HG03575 (cell line): ENCODE results near the gene COQ8A.

Source experiments
- ATAC-seq: cut with Tn5 transposase; IDR thresholded peaks from one replicate; pipeline ENCODE4 v1.9.1; 2021; ENCODE audit not compliant: unreplicated experiment, insufficient number of reproducible peaks, low FRiP score; ENCODE audit errors: extremely low read depth

Gene COQ8A

DNA sequence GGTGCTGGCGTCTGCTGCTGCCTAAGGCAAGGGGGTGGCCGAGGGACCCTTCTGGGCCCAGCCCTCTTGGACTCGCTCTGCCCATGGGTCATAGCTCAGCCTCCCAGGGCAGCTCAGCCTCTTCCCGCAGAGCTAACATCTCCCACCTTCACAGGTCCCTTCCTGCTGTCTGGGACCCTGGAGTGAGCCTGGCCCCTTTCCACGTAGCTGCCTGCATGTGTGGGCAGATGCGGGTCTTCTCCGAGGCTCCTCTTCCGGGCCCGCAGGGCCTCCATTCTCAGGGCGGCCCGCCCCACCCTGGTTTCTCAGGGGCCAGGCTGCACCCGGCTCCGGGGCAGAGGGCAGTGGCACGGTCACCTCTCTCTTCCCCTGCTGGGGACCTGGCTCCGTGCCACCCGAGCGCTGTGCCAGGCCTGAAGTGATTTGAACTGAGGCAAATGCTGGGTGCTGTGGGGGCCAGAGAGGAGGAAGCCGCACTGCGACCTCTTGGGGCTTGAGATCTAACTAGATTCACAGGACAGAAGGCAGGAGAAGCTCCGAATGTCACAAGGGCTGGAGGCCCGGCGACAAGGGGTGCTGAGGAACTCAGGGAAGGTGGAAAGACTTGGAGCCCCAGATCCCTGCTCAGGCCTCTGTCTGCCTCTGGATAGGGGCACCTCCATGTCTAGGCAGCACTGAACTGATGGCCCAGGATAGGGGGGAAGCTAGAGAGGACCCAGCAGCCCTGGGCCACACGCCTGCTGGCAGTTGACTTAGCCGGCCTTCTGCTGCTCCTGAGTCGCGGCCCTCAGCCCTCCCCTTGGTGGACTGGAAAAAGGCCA, 40.7 kb downstream of the COQ8A start:
- no peak for ATAC-seq

DNA sequence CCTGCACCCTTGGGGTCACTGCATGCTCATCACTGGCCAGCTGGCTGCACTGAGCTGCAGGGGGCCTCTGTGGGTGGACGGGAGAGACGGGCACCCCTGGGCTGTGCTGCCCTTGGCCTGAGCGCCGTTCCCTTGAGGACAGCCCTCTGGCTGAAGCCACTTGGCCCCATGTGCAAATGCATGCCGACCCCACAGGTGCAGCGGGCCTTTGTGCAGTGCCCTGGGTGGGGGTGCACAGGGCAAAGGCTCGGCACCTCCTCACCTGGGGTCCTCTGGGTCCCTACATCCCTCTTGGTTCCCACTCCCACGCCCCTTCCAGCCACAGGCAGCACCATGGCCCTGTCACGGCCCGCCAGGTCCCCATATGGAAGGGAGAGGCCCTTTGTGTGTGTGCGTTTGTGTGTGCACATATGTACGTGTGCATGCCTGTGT, 41.3 kb downstream of the COQ8A start:
- ATAC-seq, result no peak

DNA sequence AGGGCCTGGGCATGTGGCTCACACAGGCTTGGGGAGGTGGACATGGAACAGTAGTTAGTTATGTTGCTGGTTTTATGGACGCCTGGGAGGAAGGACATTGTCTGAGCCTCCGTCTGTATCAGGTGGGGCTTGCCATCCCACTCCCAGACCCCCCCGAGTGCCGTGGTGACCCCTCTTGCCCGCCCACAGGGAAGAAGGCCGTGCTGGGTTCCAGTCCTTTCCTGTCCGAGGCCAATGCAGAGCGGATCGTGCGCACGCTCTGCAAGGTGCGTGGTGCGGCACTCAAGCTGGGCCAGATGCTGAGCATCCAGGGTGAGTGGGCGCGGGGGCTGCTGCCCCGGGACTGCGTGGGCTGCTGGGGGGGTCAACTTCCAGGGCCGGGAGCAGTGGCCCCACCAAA, 41.7 kb downstream of the COQ8A start:
- ATAC-seq, result no peak

DNA sequence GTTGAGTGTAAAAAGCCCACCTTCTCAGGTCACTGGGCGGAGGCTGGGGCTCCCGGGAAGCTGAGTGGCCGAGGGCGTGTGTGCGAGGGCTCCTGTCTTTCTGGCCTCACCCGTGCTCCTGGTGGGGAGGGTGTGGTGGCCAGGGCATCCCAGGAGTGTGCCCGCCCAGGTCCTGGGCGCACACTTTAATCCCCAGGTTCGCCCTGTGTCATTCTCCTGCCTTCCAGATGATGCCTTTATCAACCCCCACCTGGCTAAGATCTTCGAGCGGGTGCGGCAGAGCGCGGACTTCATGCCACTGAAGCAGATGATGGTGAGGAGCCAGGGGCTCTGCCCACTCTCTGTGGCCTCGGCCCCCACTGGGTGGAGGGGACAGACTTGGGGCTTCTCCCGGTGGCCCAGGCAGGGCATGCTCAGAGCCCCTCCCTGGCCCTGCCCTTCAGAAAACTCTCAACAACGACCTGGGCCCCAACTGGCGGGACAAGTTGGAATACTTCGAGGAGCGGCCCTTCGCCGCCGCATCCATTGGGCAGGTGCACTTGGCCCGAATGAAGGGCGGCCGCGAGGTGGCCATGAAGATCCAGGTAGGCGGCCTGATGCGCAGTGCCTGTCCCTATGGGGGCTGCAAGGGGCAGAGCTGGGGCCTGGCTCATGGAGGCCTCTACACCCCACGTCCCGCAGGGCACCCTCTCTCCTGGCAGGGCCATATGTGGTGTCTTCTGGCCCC, 42.5 kb downstream of the COQ8A start:
- ATAC-seq, result no peak

DNA sequence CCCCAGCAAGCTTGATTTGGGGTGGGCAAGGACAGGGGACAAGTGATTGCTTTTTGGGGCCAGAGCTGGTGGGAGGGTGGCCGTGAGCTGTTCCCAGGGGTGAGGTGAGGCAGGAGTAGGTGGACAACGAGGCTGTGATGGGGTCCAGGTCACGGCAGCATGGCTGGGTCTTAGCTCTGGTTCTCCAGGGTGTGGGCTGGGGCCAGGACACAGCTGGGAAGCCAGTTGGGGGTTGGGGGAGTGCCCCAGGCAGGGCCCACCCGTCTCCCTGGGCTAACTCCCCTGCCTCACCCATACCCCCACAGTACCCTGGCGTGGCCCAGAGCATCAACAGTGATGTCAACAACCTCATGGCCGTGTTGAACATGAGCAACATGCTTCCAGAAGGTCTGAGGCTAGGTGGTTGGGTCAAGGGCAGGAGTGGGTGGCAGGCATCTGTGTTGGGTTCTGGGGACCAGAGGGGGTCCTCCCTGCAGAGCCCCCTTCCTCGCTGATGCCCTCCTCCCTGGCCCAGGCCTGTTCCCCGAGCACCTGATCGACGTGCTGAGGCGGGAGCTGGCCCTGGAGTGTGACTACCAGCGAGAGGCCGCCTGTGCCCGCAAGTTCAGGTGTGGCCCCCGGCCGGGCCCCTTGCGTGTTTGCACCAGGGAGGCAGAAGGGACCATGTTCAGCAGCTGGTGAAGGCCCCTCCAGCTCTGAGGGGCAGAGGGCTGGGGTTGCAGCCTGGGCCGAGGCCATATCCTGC, 43.3 kb downstream of the COQ8A start:
- ATAC-seq, result no peak

DNA sequence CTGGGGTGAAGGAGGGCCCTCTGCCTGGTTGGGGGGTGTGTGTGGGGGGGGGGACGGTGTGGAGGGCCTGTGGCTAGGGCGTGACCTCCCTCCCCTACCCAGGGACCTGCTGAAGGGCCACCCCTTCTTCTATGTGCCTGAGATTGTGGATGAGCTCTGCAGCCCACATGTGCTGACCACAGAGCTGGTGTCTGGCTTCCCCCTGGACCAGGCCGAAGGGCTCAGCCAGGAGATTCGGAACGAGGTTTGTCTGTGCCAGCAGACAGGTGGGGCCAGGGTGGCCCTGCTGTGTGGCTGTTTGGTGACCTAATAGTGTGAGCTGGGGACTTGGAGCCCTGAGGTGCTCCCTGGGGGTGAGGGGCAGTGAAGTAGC, 43.9 kb downstream of the COQ8A start:
- no peak for ATAC-seq

DNA sequence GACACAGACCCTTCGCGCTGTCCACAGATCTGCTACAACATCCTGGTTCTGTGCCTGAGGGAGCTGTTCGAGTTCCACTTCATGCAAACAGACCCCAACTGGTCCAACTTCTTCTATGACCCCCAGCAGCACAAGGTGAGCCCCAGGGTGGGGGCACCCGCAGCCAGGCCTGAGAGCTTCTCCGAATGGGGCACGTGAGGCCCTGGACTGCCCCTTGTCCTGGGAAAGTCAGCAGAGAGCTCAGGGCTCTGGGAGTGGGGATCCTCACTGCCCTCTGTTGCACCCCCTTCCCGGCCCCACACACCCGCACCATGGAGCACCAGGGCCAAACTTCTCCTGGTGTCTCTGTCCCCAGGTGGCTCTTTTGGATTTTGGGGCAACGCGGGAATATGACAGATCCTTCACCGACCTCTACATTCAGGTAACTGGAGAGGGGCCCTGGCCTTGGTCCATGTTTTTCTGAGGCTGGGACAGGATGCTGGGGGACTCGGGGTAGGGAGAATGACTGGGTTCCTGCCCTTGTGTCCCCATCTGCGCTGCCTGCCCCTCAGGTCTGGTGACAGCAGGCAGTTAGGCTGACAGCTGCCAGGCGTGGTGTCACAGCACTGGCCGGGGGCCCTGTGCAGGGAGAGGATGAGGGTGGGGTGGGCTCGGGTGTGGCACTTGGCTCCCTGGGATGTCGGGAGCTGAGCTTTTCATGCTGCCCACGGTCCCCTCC, 44.6 kb downstream of the COQ8A start:
- no peak for ATAC-seq

DNA sequence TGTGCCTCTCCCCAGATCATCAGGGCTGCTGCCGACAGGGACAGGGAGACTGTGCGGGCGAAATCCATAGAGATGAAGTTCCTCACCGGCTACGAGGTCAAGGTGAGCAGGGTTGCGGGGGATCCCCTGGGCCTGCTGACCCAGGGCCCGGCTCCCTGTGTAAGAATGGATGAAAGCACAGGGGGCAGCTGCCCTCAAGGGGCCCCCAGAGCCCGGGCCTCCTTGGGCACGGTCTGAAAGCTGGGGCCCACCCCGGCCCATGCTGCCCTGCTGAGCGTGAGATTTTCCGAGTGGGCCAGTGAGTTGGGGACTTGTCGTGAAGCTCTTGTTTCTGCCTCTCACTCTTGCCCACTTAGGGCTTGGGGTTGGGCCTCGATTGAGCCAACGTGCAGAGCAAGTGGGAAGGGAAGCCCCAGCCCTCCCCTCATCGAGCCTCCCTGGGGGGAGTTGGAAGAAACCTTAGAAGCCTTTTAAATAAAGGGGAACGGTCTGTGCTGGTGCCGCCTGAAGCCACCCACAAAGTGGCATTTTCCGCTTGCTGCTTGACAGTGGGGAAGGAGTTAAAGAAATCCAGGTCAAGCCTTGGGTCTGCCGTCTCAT, 45.2 kb downstream of the COQ8A start:
- no peak for ATAC-seq

DNA sequence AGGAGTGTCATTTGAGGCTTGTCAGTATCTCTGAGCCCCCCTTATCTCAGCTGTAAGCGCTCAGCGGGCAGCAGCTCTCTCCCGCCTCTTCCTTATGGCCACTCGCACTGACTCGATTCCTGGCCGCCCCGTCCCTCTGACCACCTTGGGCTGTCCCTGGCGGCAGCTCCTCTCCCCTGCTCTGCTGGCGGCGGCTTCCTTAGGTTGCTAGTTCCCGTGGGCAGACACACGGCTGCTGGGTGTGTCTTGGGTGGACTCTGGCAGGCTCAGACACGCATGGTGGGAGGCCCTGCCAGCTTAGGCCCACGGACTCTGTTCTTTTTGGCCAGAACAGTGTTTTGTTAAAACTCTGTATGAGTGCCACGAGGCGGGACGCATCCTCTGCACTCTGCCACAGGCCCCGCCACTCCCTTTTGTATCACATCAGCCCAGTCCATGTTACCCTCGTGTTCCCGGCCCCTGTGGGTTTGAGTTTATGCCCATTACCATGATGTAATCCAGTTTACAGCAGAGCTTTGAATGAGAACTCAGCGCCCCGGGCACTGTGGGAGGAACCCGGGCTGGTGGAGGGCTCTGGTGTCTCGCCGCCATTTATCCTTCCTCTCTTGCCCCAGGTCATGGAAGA, 45.9 kb downstream of the COQ8A start:
- ATAC-seq, result no peak

DNA sequence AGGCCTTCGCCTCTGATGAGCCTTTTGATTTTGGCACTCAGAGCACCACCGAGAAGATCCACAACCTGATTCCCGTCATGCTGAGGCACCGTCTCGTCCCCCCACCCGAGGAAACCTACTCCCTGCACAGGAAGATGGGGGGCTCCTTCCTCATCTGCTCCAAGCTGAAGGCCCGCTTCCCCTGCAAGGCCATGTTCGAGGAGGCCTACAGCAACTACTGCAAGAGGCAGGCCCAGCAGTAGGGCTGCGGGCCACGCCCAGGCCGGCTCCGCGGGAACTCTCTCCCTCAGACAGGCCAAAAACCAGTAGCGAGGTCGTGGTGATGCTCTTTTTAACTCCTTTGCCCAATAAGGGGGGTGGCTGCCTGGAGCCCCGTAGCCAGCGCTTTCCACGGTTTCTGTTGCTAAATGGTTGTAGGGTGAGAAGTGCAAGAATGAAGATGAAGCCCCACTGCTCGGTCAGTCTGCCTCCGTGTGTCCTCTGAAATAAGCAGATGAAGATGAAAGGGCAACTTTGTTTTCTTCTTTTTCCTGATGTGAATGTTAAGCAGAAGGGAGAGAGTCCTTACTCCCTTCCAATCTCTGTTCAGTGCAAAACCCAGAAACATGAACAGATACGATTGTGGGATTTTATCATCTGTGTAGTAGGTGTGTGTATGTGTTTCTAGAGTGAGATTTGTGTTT, 46.5 kb downstream of the COQ8A start:
- no peak for ATAC-seq

DNA sequence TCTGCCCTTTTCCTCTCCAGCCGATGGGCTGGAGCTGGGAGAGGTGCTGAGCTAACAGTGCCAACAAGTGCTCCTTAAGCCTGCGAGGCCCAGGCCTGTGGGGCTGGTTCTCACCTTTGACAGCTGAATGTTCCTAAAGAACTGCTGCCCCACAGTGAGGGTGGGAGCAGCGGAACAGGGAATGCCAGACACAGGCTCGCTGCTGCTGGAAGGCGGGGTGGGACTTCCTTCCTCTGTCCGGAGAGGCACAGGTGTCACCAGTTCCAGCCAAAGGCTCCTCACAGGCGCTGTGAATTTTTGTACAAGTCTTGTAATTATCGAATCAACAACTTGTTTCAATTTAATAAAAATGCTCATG, 47.1 kb downstream of the COQ8A start:
- no peak for ATAC-seq

DNA sequence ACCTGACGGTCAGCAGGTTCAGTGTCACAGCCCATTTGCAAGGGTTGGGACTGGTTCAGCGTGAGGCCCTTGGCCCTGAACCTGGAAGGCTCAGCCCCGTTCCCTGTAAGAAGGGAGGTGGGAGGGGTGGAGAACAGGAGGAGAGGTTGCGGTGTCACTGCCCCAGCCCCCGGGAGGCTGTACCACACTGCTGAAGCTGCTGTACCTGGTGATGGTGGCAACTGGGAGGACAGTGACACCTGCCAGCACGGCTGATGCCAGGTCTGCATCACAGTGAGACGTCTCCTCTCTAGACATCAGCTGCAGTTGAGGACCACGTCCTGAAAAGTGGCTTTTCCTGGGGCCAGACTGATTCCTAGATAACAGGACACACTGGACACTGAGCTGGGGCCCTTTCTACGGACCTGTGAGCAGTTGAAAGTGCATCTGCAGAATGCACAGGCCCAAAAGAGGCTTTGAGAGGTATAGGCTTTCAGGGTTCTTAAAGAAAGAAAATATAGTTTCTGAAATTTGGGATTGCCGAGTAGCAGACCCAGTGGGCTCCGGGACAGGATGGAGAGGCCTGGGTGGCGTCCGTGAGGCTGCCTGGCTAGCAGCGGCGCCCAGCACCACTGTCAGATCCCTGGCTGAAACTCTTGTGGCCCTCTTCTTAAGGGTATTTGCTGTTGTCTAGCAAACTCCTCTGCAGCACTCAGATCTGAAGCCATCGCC, 47.7 kb downstream of the COQ8A start:
- no peak for ATAC-seq

DNA sequence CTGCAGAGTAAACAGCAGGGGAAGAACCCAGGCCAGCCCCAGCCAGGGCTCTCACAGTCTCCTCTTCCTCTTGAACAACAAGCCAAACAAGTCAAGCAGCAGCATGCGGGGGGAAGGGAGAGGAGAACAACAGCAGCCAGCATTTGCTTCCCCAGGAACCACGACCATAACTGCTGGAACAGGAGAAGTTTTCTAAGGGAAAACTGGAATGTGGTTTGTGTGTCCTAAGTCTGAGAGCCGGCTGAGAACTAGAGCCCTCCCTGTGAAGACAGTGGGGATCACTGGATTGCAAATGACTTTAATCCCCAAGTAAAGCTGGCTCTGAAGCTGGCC, 48.2 kb downstream of the COQ8A start:
- ATAC-seq, result no peak

DNA sequence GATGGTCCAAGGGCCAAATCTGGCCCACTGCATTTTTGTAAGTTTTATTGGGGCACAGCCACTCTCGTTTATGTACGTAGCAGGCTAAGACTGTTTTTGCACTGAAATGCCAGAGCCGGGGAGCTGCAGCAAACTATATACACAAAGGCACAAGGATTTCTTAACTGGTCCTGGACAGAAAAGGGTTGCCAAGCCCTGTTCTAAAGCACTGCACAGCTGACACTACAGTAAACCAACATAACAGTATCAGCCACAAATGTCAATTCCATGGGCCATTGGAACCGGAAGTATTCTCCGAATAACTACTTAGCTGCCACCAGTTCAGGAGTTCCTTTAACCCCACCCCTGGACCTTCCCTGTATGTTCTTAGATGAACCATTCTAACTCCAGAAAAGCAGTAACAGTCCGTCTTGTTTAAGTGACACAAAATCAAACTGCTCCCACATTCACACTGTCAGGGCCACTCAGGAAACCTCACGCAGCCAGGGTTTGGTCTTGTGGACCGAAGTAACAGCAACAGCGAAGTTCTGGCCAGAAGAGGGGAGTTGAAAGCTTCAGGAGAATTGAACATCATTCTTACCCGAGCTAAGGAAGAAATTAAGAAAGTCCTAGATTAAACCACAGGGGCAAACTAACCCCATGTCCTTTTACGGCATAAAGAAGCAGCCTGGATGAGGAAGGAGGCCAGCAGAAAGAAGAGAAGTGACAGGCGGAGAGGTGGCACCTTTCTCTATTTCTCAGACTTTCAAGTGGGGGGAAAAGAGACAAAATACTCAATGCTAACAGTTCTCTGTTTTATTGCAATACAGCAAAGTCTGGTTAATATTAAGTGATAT, 49.2 kb downstream of the COQ8A start:
- no peak for ATAC-seq

DNA sequence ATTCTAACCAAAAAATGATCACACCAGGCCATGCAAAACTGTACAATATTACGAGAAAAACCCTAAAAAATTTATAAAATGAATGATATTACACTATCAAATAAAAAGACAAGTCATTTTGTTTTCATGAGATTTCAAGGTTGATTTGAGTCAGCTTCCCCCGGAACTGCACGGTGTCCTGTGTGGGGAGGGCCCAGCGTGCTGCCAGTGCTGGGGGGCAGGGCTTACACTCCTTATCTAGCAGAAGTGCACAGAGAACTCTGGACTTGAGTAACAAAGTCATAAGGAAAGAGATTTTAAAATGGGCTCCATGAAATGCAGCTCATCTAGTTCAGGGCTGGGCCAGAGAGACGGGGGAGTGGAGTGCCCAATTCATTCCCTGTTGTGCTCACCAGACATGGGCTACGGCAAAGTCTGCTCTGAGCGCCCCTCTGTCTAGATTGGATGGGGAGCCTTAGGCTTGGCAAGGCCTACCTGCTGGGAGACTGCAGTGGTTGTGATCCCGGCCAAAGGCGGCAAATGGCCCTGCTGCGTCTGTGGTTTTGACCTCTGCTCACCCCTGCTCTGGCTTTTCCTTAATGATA, 50.1 kb downstream of the COQ8A start:
- no peak for ATAC-seq

DNA sequence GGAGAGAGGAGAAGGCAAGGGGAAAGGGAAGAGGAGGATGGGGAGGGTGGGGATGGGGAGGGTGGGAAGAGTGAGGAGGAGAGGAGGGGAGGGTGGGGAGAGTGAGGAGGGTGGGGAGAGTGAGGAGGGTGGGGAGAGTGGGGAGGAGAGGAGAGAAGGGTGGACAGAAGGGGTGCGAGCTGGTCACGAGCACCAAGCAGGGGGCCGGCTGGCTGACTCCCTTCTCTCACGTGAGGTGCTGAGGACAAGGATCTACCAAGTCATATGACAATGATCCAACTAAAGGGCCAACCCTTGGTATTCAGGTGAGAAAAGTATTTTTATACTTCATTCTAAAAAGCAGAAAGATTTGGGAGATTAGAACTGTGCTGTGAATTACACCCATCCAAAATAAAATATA, 51.8 kb downstream of the COQ8A start:
- no peak for ATAC-seq
